GDM1 (cell line): ENCODE results near the gene NPSR1.
"Not testable (repeated sequence)": the region's sequence is repeated elsewhere in the genome, so short reads cannot be mapped to it uniquely, and the experiment has no call there.

ENCODE experiments used
- DNase-seq: peaks from one replicate; lab custom pipeline; 2025; lab: John Stamatoyannopoulos, UW

NPSR1 gene

GRCh38 chr7:34757570-34758110, 99.6 kb downstream of the NPSR1 start:
- no peak for DNase-seq

GRCh38 chr7:34758111-34758601, 100.1 kb downstream of the NPSR1 start:
- no peak for DNase-seq

- no peak for DNase-seq
Measured at GRCh38 chr7:34759477-34760125, 101.6 kb downstream of the NPSR1 start.

GRCh38 chr7:34760271-34760670, 102.3 kb downstream of the NPSR1 start:
- no peak for DNase-seq

- DNase-seq: no peak
Measured at GRCh38 chr7:34761206-34761605, 103.2 kb downstream of the NPSR1 start.

GRCh38 chr7:34761627-34762026, 103.6 kb downstream of the NPSR1 start:
- no peak for DNase-seq

- DNase-seq: no peak
Measured at GRCh38 chr7:34762764-34763163, 104.7 kb downstream of the NPSR1 start.

- DNase-seq: no peak
Measured at GRCh38 chr7:34772296-34772938, 114.4 kb downstream of the NPSR1 start.

GRCh38 chr7:34776748-34777358, 118.8 kb downstream of the NPSR1 start:
- no peak for DNase-seq

GRCh38 chr7:34780546-34780945, 122.5 kb downstream of the NPSR1 start:
- no peak for DNase-seq

- DNase-seq: no peak
Measured at GRCh38 chr7:34787586-34787985, 129.6 kb downstream of the NPSR1 start.

- no peak for DNase-seq
Measured at GRCh38 chr7:34806831-34807230, 148.8 kb downstream of the NPSR1 start.

- DNase-seq: no peak
Measured at GRCh38 chr7:34807548-34808340, 149.7 kb downstream of the NPSR1 start.

- not testable (repeated sequence) for DNase-seq
Measured at GRCh38 chr7:34814203-34814842, 156.3 kb downstream of the NPSR1 start.

GRCh38 chr7:34821932-34822558, 164.0 kb downstream of the NPSR1 start:
- no peak for DNase-seq

- DNase-seq: no peak
Measured at GRCh38 chr7:34823650-34824258, 165.7 kb downstream of the NPSR1 start.

- no peak for DNase-seq
Measured at GRCh38 chr7:34825221-34825620, 167.2 kb downstream of the NPSR1 start.

- DNase-seq: no peak
Measured at GRCh38 chr7:34830390-34830789, 172.4 kb downstream of the NPSR1 start.

GRCh38 chr7:34831436-34831835, 173.4 kb downstream of the NPSR1 start:
- no peak for DNase-seq

- DNase-seq: no peak
Measured at GRCh38 chr7:34832020-34832419, 174.0 kb downstream of the NPSR1 start.
